Testis (tissue), 3 donors: ENCODE measurements around the gene IKZF1. TPM values are rescaled to one million over a fixed set of nuclear protein-coding genes. Genes with fewer than 3 reads are reported as not detected.

ENCODE experiments used
- DNase-seq: peaks from one replicate; pipeline ENCODE4 v3.0.0-alpha.2; 2019
- H3K27ac ChIP-seq, 2 donors: fragments of 200-600 bp; sonication (generic); one replicate each; pipeline ENCODE4 v1.5.1; 2019
- H3K27me3 ChIP-seq: fragments of 200-600 bp; sonication (generic); one replicate; pipeline ENCODE4 v1.5.1; 2019
- H3K36me3 ChIP-seq: fragments of 200-600 bp; sonication (generic); one replicate; pipeline ENCODE4 v1.5.1; 2017; ENCODE audit warnings: low read depth; ENCODE audit errors: missing control alignments
- H3K4me1 ChIP-seq: fragments of 200-600 bp; sonication (generic); one replicate; pipeline ENCODE4 v1.5.1; 2019
- H3K4me3 ChIP-seq, 2 donors: fragments of 200-600 bp; sonication (generic); one replicate each; pipeline ENCODE4 v1.5.1; 2017 to 2019
- H3K9me3 ChIP-seq: fragments of 200-600 bp; sonication (generic); one replicate; pipeline ENCODE4 v1.5.1; 2017
- CTCF ChIP-seq, 3 experiments: fragments of 450-650 bp in 2 of 3; fragments of 200-600 bp in 1 of 3; sonication (generic) in 1 of 3; IDR thresholded peaks; one replicate each; pipeline ENCODE4 v1.5.1; 2016 to 2019; ENCODE audit warnings: antibody characterized with exemption in 3 of 3, mild to moderate bottlenecking in 2 of 3, moderate library complexity in 1 of 3
- POLR2A ChIP-seq: fragments of 450-650 bp; IDR thresholded peaks from one replicate; pipeline ENCODE4 v1.6.1; 2017; ENCODE audit warnings: antibody characterized with exemption, mild to moderate bottlenecking, moderate library complexity
- WGBS, 2 donors: methylation state at CpG; one replicate each; pipeline ENCODE4 v1.1.5; 2018; 5-methylcytosine and 5-hydroxymethylcytosine counted together
- intact Hi-C: fragments of 100-400 bp; cut with DNase I; formaldehyde crosslinking; loops from one replicate; pipeline ENCODE4 v1.15.1; 2023; ENCODE audit warnings: low total_unique reads
- polyA plus RNA-seq: library from polyadenylated mRNA; stranded (reverse); fragments of 350-450 nt; fragmentation: Illumina TruSeq; extraction: RNeasy Lipid Tissue Mini Kit (QIAGEN cat#74804); gene quantifications from one replicate; pipeline ENCODE4 v1.2.3, GENCODE V29; 2014; ENCODE audit warnings: low read depth, low replicate concordance; ENCODE audit not compliant: insufficient read depth
- total RNA-seq, 2 donors: library from RNA; depleted of rRNA; stranded (reverse); fragments of >200 nt; gene quantifications; one replicate each; pipeline ENCODE4 v1.2.3, GENCODE V29; 2016

IKZF1 gene
- total and polyA plus RNA-seq, 3 donors from 2014 or later = 4.2 to 10.4 (median 9.9) TPM

GRCh38 chr7:50426280-50427045, 121.9 kb downstream of the IKZF1 start:
- H3K27me3 ChIP-seq = no peaks in the 10 kb centered on the region
- H3K4me3 ChIP-seq = no peak overlapping the region
- 88 to 90% methylated on average over 4 to 5 of the region's 5 CpGs for WGBS, 2 donors
- no peak for TF ChIP-seq POLR2A
- TF ChIP-seq CTCF (IDR thresholded peaks at IDR 0.05) = no peak
- DNase-seq = no peak
- no peaks in the 10 kb centered on the region for H3K9me3 ChIP-seq
- intact Hi-C loops = no loop called here
- no peaks in the 10 kb centered on the region for H3K36me3 ChIP-seq
- no peaks in the 10 kb centered on the region for H3K4me1 ChIP-seq
- H3K27ac ChIP-seq = no peak overlapping the region

DNA sequence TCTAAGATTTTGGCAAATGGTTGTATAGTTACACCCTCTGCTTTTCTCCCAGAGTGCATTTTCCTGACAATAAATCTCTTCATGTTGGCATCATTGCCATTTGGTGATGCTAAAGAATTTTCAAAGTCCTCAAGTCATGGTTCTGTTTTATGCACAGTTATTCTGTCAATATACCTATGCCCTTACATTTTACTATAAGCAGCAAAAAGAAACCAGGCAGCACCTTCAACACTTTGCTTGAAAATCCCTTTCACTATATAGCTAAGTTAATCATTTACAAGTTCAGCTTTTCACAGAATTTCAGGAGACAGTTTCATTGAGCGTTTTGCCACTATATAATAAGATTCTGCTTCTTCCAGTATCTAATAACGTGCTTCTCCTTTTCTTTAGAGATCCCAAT, 123.0 kb downstream of the IKZF1 start:
- no peaks in the 10 kb centered on the region for H3K4me1 ChIP-seq
- WGBS, 2 donors = 88 to 92% methylated on average over 2 of the region's 2 CpGs
- intact Hi-C loops = no loop called here
- H3K4me3 ChIP-seq = no peak overlapping the region
- TF ChIP-seq CTCF (IDR thresholded peaks at IDR 0.05) = no peak
- TF ChIP-seq POLR2A = no peak
- H3K9me3 ChIP-seq = no peaks in the 10 kb centered on the region
- DNase-seq = no peak
- no peak overlapping the region for H3K27ac ChIP-seq
- no peaks in the 10 kb centered on the region for H3K36me3 ChIP-seq
- H3K27me3 ChIP-seq = no peaks in the 10 kb centered on the region

- intact Hi-C loops = no loop called here
- no peak for DNase-seq
- Histone ChIP-seq H3K36me3 (no peaks in the 10 kb centered on the region), H3K4me3 (no peak overlapping the region), H3K4me1 (no peaks in the 10 kb centered on the region), H3K27ac (no peak overlapping the region), H3K27me3 (no peaks in the 10 kb centered on the region), H3K9me3 (no peaks in the 10 kb centered on the region)
- WGBS, 2 donors = 63 to 80% methylated on average over 3 of the region's 3 CpGs
- TF ChIP-seq POLR2A = no peak
- TF ChIP-seq CTCF (IDR thresholded peaks at IDR 0.05) = no peak
Observed at GRCh38 chr7:50428911-50429310, 124.4 kb downstream of the IKZF1 start.

GRCh38 chr7:50431316-50431715, 126.8 kb downstream of the IKZF1 start:
- intact Hi-C loops = no loop called here
- H3K27ac ChIP-seq = no peak overlapping the region
- 88 to 91% methylated on average over 2 of the region's 2 CpGs for WGBS, 2 donors

More at GRCh38 chr7:50431316-50431715, 126.8 kb downstream of the IKZF1 start:
- H3K27me3 ChIP-seq = no peaks in the 10 kb centered on the region
- no peaks in the 10 kb centered on the region for H3K4me1 ChIP-seq
- no peaks in the 10 kb centered on the region for H3K36me3 ChIP-seq
- no peak overlapping the region for H3K4me3 ChIP-seq
- H3K9me3 ChIP-seq = no peaks in the 10 kb centered on the region
- DNase-seq = no peak
- TF ChIP-seq CTCF (IDR thresholded peaks at IDR 0.05) (no peak), POLR2A (no peak)
